ENCODE measurements around the gene LUZP1. TPM values are rescaled to one million over a fixed set of nuclear protein-coding genes. Genes with fewer than 3 reads are reported as not detected.

The LUZP1 gene
- total and polyA plus RNA-seq, 10 of the 15 experiments (the other 5 are each of a cell fraction or from before 2014, with no cell fraction given) = 11.3 to 28.2 (median 17.3) TPM

GRCh38 chr1:23080885-23081284 lies 87.8 kb downstream of the LUZP1 start (continued):
- TF ChIP-seq BCL3 (IDR thresholded peaks at IDR 0.05; ENCODE audit: borderline replicate concordance, insufficient read depth, low read depth, low read length, poor library complexity, severe bottlenecking) = no peak

GRCh38 chr1:23079025-23079424 lies 89.6 kb downstream of the LUZP1 start:
- 89% methylated on average over 6 of the region's 6 CpGs for WGBS (ENCODE audit: insufficient coverage, insufficient replicate concordance, low lambda C conversion rate, missing lambda C conversion rate)
- intact Hi-C loops (cut with micrococcal nuclease; ENCODE audit: unreplicated experiment) = no loop called here

More at GRCh38 chr1:23079025-23079424, 89.6 kb downstream of the LUZP1 start:
- ChIA-PET POLR2A (no interaction called here), SMC1A (ENCODE audit: uncharacterized antibody, unreplicated experiment) (interaction anchor here (1.7 to 4.9 kb wide), 2 partner anchors 30 to 105 kb away, joined by 5 to 27 read pairs; no protein-coding TSS in a partner anchor), CTCF (interaction anchor here (0.8 to 2.9 kb wide), 2 partner anchors 104 to 106 kb away, joined by 3 to 28 read pairs; no protein-coding TSS in a partner anchor), RAD21 (ENCODE audit: unreplicated experiment) (no interaction called here)
- Histone ChIP-seq H3K4me2 (ENCODE audit: control insufficient read depth, insufficient read depth) (no peak overlapping the region), H2AFZ (ENCODE audit: control insufficient read depth, low read depth, low read length) (no peak overlapping the region), H3K27me3 (replicated peaks in 1 of 2; ENCODE audit: control insufficient read depth in 2 of 2, insufficient read depth in 2 of 2, low read length in 1 of 2) (no peaks in the 10 kb centered on the region), H3K4me3 (no peak overlapping the region), H3K36me3 (ENCODE audit: control insufficient read depth in 2 of 2, insufficient read depth in 2 of 2, low read length in 1 of 2) (peaks cover 14 to 54% of the 10 kb centered on the region in 2 experiments), H3K9ac (ENCODE audit: control insufficient read depth, insufficient read depth, low read length) (no peak overlapping the region), H4K20me1 (ENCODE audit: control insufficient read depth, insufficient read depth) (no peaks in the 10 kb centered on the region), H3K27ac (ENCODE audit: control insufficient read depth, insufficient read depth) (no peak overlapping the region), H3K9me3 (replicated peaks; ENCODE audit: control insufficient read depth, insufficient read depth, low read length) (no peaks in the 10 kb centered on the region), H3K79me2 (ENCODE audit: control insufficient read depth, insufficient read depth, low read length) (no peaks in the 10 kb centered on the region), H3K4me1 (ENCODE audit: control insufficient read depth, insufficient read depth, low read length) (no peaks in the 10 kb centered on the region)
- no peak for DNase-seq (ENCODE audit: low read depth, low spot score)
- no peak for FAIRE-seq
- TF ChIP-seq CEBPZ (IDR thresholded peaks at IDR 0.05; ENCODE audit: low read depth, low read length) (no peak), RAD21 (IDR thresholded peaks at IDR 0.05; ENCODE audit: insufficient read depth, low read depth, low read length) (no peak), PML (IDR thresholded peaks at IDR 0.05; ENCODE audit: low read length) (no peak), E4F1 (IDR thresholded peaks at IDR 0.05; ENCODE audit: borderline replicate concordance, partially characterized antibody) (no peak)
- ATAC-seq = no peak
- in situ Hi-C loops (cut with MboI) = no loop called here
- BruUV-seq (replicated peaks) = no TSS peak

All from GM12878 (cell line).